HG03565 (cell line): ENCODE results near the gene SNPH.

ENCODE experiments used
- ATAC-seq: cut with Tn5 transposase; IDR thresholded peaks from one replicate; pipeline ENCODE4 v1.9.1; 2021; ENCODE audit warnings: mild to moderate bottlenecking, moderate library complexity; ENCODE audit not compliant: unreplicated experiment

The SNPH gene

GRCh38 chr20:1305712-1306111, 39.6 kb downstream of the SNPH start:
- ATAC-seq = no peak

DNA sequence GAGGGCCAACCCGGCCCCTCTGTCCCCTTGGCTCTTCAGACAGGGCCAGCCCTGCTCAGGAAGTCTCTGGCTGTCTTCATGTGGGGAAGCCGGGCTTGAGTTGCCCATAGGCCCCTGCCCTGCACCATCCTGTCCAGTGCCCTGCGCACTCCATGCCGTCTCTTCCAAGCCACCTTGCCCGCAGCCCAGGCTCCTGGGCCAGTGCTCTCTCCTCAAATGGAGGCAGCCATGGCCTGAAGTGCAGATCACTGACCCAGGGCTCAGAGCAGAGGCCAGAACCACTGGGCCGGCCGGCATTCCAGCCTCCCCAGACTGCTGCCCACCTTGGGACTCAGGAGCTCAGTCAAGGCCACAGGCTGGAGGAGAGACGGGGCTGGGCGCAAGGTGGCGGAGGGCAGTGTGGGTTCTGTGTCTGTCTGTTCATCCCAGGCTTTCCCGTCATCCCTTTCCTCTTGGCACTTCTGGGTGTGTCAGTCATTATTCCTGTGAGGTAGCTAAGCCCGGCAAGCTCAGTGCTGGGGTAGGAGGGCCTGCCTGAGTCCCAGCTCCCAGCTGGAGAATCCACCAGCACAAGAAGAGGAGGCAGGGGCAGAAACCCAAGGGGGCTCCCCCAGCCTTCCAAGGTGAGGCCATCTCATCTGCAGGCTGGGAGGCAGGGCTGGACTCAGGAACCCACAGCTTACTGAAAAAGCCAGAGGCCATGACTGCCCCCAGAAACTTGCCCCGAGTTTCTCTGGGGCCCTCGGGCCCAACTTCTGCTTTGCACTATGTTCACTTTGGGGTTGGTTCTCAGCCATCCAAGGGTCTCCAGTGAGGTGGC, 40.4 kb downstream of the SNPH start:
- ATAC-seq = no peak

- ATAC-seq = no peak
Measured at GRCh38 chr20:1307171-1307570, 41.1 kb downstream of the SNPH start.

DNA sequence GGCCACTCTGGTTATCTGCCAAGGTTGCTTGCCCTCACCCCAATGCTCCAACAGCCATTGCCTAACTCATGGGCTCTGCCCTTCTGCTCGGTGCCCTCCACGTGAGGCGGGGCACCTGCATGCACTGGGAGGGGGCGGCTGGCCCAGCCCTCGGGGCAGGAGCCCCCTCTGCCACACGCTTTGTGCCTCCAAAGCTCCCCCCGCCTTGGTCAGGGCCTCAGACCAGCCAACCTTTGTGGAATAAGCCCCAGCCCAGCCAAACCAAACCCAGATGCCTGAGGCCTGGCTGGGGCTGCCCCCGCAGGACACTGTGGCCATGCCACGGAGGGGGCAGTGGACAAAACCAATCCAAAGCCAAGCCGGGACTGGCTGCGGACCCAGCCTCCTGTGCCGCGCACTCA, 41.5 kb downstream of the SNPH start:
- ATAC-seq = no peak

DNA sequence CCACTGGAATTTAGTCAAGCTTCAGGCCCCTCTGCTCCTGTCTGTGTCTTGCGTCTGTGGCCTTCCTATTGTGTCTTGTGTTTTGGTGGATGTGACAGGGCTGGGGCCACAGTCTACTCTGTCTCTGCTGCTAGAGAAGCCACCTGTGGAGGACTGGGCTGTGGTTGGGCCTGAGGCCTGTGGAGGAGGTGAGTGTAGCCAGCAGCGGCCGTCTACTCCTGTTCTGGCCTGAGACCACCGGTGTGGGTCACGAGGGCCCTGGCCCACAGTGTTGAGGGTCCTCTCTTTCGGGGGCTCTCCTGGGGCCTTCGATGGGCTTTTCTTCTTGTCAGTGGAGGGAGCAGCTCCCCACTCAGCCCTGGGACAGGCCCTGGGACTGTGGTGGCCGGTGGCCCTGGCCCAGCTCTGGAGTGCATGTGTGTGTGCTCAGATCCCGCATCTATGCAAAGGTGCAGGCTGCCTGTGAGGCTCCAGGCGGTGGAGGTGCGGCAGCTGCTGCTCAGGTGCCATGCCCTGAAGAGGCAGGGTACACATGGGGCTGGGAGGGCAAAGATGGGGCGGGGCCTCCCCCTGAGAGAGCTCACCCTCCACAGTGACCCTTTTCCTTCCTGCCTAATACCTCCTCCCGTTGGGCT, 42.1 kb downstream of the SNPH start:
- ATAC-seq = no peak

GRCh38 chr20:1308702-1309095, 42.6 kb downstream of the SNPH start:
- ATAC-seq = no peak

DNA sequence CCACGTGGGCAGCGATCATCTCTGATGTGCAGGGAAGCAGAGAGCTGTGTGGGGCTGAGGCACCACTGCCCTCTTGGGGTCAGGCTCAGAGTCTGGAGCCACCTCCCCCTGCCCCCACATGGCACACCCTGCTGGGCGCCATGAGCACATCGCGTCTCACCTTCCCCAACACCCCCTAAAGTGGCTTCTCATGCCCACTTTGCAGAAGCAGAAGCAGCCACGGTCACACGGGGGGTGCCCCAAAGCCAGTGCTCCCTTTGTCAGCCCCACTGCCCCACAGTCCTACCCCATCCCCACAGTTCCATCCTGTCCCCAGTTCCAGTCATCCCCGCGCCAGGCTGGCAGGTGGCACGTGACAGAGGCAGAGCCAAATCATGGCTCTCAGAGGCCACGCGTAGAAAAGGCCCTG, 43.3 kb downstream of the SNPH start:
- ATAC-seq = no peak

- no peak for ATAC-seq
Measured at GRCh38 chr20:1310071-1310470, 44.0 kb downstream of the SNPH start.

GRCh38 chr20:1310506-1311190, 44.6 kb downstream of the SNPH start:
- ATAC-seq = no peak

DNA sequence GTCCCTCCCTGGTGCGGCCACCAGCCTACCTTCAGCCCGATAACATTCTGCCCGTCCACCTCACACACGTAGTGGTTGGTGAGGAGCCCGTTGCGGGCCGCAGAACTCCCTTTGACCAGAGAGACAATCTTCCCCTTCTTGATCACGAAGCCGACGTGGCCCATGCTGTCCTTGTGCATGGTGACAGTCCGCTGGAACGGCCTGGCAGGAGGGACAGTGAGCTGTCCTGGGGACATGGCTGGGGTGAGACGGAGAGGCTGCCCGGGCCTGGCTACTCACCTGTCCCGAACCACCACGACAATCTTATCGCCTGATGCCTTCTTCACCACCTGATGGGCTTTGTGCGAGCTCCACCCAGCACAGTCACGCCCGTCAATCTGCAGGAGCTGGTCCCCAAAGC, 46.2 kb downstream of the SNPH start:
- no peak for ATAC-seq

GRCh38 chr20:1312904-1313235, 46.8 kb downstream of the SNPH start:
- no peak for ATAC-seq

GRCh38 chr20:1313236-1313964, 47.3 kb downstream of the SNPH start:
- no peak for ATAC-seq

DNA sequence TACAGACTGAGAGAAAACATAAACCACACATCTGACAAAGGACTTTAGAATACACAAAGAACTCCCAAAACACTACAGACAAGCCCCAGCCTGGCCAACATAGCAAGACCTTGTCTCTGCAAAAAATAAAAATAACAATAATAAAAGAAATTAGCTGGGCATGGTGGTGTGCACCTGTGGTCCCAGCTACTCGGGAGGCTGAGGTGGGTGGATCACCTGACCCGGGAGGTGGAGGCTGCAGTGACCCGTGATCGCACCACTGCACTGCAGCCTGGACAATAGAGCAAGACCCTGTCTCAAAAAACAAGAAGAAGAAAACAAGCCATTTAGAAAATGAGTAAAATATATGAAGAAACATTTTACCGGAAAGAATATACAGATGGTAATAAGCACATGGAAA, 49.7 kb downstream of the SNPH start:
- no peak for ATAC-seq

- no peak for ATAC-seq
Measured at GRCh38 chr20:1317545-1318255, 51.6 kb downstream of the SNPH start.

GRCh38 chr20:1319051-1319450, 53.0 kb downstream of the SNPH start:
- ATAC-seq = no peak

- no peak for ATAC-seq
Measured at GRCh38 chr20:1319462-1319861, 53.4 kb downstream of the SNPH start.

DNA sequence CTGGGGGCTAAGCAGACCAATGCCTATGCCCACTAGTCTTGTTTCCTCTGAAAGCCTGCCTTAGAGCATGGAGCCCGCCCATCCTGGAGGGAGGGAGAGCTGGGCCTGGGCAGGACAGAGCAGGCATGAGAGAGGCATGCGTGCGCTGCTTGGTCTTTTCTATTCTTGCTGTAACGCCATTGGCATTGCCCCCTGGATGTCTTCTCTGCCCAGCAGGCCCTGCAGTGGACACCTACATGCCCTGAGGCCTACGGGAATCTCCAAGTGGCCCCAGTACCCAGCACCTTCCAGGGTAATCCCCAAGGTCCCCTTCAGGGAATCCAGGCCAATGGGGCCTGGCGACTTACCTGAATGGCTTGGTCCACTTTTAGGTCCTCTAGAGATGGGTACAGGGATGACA, 53.9 kb downstream of the SNPH start:
- no peak for ATAC-seq

- no peak for ATAC-seq
Measured at GRCh38 chr20:1320902-1321653, 55.0 kb downstream of the SNPH start.

DNA sequence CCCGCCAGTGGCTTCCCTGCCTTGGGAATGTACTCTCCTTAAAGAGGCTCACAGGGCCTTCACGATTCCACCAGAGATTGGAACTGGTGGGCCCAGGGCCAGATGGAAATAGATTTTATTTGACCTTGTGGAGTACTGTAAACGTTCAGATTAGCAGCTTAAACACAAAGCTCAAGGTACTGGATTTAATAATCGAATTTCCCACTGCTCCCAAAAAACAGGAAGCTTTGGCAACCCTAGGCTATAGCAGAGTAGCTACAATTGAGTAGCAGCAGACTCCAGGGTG, 55.5 kb downstream of the SNPH start:
- ATAC-seq = no peak

- ATAC-seq = no peak
Measured at GRCh38 chr20:1322511-1323245, 56.6 kb downstream of the SNPH start.
